HG03025 (cell line): ENCODE data around the gene SLC29A1.
"Not testable (repeated sequence)": the region's sequence is repeated elsewhere in the genome, so short reads cannot be mapped to it uniquely, and the experiment has no call there.

Experiments used
- ATAC-seq: cut with Tn5 transposase; IDR thresholded peaks from one replicate; pipeline ENCODE4 v1.9.1; 2021; ENCODE audit warnings: mild to moderate bottlenecking, moderate library complexity; ENCODE audit not compliant: unreplicated experiment, low FRiP score

Gene SLC29A1

GRCh38 chr6:44223319-44224028 is at the start of gene SLC29A1:
Gene SLC29A1 (plus strand): TSS chr6:44223595. CDS start chr6:44227314, 3,719 bp downstream.
- no peak for ATAC-seq

DNA sequence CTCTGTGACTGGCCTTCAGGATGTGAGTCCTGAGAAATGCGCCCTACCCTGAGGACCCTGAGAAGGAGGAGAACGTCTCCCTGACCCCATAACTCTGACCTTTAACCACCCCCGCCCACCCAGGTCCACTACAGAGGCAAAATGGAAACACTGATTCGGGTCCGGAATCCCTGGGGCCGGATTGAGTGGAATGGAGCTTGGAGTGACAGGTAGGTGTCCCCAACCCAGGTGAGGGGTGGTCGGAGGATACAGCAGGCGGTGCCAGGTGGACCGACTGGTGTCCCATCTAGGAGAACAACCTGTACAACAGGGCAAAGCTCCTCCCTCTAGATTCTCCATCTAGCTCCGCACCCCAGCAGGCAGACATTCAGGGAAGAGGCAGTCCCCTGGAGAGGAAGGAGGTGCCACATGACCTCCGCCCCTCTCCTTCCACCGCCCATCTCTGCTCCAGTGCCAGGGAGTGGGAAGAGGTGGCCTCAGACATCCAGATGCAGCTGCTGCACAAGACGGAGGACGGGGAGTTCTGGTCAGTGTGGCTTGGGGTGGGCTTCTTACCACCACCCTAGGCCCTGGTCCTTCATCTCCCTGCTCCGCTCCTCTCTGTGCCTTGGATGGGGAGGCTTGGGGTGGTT is 47.1 kb upstream of the SLC29A1 start:
- ATAC-seq, result no peak

- ATAC-seq, result no peak
Measured at GRCh38 chr6:44176762-44177509, 46.5 kb upstream of the SLC29A1 start.

- ATAC-seq, result no peak
Measured at GRCh38 chr6:44177691-44178423, 45.5 kb upstream of the SLC29A1 start.

GRCh38 chr6:44178424-44179071 is 44.8 kb upstream of the SLC29A1 start:
- no peak for ATAC-seq

DNA sequence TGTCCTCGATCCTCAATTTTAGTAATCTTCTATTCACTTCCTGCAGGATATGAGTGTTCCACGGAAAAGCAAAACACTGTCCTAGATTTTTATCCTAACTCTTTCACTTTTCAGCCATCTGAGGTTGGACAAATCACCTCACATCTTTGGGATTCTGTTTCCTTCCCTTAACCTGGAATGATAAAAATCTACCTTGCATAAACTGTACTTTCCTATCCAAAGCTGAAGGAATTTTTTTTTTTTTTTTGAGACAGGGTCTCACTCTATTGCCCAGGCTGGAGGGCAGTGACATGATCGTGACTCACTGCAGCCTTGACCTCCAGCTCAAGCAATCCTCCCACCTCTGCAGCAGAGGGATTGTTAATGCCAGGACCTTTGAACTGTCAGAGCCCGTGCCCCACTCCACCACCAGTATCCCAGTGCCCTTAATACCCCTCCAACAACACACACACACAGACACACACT is 44.3 kb upstream of the SLC29A1 start:
- ATAC-seq, result no peak

DNA sequence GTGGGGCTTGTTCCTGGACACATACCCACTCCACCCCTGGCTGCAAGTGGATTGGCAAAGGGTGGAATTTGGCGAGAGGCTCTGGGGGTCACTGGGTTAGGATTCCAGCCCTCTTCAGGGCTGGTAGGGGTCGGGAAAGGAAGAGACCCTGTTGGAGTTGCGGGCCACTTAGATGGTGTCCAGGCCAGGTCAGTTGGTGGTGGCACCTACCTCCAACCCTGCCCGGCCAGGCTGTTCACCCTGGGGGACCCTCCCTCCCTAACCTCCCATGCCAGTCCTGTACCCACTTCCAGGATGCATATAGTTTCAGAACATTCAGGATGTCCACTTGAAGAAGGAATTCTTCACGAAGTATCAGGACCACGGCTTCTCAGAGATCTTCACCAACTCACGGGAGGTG is 43.7 kb upstream of the SLC29A1 start:
- no peak for ATAC-seq

DNA sequence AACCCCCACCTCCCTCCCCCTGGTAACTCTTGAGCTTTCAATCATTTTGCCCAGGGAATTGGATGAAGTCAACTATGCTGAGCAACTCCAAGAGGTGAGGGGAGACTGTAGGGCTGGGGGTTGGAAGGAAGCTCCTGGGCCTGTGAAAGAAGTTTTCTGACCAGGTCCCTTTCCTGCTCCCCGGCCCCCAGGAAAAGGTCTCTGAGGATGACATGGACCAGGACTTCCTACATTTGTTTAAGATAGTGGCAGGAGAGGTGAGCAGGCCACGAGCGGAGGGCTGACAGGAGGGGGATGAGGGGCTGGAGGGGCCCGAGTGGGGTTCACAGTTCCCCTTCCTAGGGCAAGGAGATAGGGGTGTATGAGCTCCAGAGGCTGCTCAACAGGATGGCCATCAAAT is 43.0 kb upstream of the SLC29A1 start:
- no peak for ATAC-seq

- ATAC-seq, result no peak
Measured at GRCh38 chr6:44180886-44181285, 42.5 kb upstream of the SLC29A1 start.

- not testable (repeated sequence) for ATAC-seq
Measured at GRCh38 chr6:44181784-44182183, 41.6 kb upstream of the SLC29A1 start.

DNA sequence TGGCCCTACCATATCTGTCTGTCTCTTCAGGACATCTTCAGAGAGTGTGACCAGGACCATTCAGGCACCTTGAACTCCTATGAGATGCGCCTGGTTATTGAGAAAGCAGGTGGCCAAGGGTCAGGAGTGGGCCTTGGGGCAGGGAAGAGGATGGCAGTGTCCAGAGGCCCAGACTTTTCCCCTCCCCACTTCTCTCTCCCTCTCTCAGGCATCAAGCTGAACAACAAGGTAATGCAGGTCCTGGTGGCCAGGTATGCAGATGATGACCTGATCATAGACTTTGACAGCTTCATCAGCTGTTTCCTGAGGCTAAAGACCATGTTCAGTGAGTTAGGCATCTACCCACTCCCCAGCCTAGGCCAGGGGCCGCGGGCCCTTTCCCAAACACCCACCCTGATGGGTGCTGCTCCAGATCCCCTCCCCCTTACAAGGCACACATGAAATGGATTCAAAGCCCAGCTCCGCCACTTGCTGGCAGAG is 40.4 kb upstream of the SLC29A1 start:
- no peak for ATAC-seq

- no peak for ATAC-seq
Measured at GRCh38 chr6:44183783-44184182, 39.6 kb upstream of the SLC29A1 start.

- not testable (repeated sequence) for ATAC-seq
Measured at GRCh38 chr6:44185356-44185755, 38.0 kb upstream of the SLC29A1 start.

GRCh38 chr6:44185953-44186634 is 37.3 kb upstream of the SLC29A1 start:
- no peak for ATAC-seq

GRCh38 chr6:44186635-44187025 is 36.8 kb upstream of the SLC29A1 start:
- ATAC-seq, result no peak

DNA sequence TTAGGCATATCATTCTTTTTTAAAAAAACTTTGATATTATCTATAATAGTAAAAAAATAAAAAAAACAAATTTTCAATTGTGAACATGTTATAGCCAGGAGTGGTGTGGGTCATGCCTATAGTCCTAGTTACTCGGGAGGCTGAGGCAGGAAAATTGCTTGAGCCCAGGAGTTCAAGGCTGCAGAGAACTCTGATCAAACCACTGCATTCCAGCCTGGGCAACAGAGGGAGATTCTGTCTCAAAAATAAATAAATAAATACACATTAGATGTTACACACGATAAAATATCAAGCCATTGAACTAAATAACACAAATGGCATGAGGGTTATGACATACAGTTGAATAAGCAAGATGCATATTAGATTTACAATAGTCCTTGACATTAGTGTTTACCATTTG is 34.6 kb upstream of the SLC29A1 start:
- ATAC-seq, result no peak

DNA sequence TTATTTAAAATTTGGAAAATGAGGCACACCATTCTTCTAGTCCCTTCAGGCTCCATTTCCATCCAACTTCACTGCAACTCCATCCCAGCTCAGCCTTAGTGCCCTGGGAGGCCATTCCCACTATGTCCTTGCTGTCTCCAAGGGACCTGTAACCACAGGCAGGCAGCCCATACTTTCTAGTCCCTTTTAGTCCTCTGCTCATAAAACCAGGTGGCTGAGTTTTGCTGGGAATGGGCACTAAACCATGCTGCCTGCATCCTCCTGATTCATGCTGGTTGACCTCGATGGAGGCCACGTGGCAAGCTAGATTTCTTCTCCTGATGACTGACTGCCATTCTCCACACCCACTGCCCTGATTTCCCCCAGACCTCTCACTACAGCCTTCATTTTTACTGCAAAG is 34.1 kb upstream of the SLC29A1 start:
- ATAC-seq, result no peak

GRCh38 chr6:44190715-44191114 is 32.7 kb upstream of the SLC29A1 start:
- ATAC-seq, result no peak

- no peak for ATAC-seq
Measured at GRCh38 chr6:44192428-44193041, 30.9 kb upstream of the SLC29A1 start.
